HUDEP-2 (cell line): ENCODE measurements around the gene TSPY10.
"Not testable (repeated sequence)": the region's sequence is repeated elsewhere in the genome, so short reads cannot be mapped to it uniquely, and the experiment has no call there.

Source experiments
- DNase-seq, 76 experiments: peaks; one replicate each; lab custom pipeline; 2025; ENCODE audit not compliant: unreplicated experiment in 76 of 76; lab: John Stamatoyannopoulos, UW

TSPY10 gene, protein sequence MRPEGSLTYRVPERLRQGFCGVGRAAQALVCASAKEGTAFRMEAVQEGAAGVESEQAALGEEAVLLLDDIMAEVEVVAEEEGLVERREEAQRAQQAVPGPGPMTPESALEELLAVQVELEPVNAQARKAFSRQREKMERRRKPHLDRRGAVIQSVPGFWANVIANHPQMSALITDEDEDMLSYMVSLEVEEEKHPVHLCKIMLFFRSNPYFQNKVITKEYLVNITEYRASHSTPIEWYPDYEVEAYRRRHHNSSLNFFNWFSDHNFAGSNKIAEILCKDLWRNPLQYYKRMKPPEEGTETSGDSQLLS

DNA sequence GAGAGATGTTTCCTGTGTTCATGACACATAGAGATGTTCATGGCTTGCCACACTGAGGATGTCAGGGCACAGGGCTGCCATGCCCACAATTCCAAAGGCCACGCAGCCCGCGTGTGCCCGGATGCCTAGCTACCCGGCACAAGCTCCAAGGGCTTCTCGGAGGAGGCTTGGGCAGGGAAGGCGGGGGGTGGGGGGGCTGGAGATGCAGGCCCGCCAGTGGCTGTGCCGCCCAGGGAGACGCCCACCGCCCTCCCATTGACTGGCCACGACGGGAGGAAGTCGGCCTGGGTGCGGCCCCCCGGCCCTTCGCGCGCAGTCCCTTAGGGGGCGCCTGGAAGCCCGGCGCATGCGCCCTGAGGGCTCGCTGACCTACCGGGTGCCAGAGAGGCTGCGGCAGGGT is at the start of gene TSPY10:
Gene TSPY10, plus strand, starts transcription at position 301 of the 400 bp plus-strand sequence. Its CDS starts 46 bp downstream, at position 347.
- DNase-seq = not testable (repeated sequence)

DNA sequence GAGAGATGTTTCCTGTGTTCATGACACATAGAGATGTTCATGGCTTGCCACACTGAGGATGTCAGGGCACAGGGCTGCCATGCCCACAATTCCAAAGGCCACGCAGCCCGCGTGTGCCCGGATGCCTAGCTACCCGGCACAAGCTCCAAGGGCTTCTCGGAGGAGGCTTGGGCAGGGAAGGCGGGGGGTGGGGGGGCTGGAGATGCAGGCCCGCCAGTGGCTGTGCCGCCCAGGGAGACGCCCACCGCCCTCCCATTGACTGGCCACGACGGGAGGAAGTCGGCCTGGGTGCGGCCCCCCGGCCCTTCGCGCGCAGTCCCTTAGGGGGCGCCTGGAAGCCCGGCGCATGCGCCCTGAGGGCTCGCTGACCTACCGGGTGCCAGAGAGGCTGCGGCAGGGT is 40.7 kb upstream of the TSPY10 start, which contains the start of gene TSPY9:
Gene TSPY9, plus strand, starts transcription at position 301 of the 400 bp plus-strand sequence. Its CDS starts 46 bp downstream, at position 347.
- DNase-seq = not testable (repeated sequence)

DNA sequence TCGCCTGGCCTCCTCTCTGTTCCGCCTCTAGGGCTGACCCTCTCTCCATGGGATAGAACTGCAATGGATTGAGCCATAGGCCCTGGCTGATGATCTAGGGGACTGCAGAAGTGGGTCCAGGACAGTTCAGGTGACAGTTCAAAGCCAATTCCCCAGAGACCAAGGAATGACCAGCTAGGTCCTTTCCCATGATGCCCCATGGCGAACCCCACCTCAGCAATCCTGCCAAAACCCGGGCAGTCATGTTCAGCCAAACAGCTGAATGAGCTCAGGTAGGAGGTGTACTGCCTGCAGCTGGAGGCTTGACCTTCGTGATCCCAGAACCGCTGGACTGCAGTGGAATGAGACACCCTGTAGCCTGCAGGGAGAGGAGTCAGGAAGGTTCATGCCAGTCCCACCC is 23.3 kb upstream of the TSPY10 start:
- DNase-seq = not testable (repeated sequence)

DNA sequence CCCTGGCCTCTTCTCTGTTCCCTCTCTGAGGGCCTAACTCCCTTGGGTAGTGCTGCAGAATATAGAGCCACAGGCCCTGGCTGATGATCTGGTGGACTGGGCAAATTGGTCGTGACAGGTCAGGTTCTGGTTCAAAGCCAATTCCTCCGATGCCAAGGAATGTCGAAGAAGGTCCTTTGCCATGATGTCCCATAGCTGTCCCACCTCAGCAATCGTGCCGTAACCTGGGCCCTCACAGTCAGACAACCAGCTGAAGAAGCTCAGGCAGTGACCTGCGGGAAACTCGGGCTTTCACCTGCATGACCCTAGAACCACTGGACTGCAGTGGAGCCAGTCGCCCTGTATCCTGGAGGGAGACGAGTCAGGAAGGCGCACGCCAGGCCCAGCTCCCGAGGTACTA is 11.4 kb upstream of the TSPY10 start:
- DNase-seq = peak in 1 of 76 experiments; percentile 0
